T-helper 17 cell (primary cell): Measurements from ENCODE around the gene RTN4R. TPM values are rescaled to one million over a fixed set of nuclear protein-coding genes. Genes with fewer than 3 reads are reported as not detected.
A peak's percentile ranks its signal among the peaks of the same experiment; 100 is the strongest.

Source experiments
- ATAC-seq: fragments of 150-1000 bp; cut with Tn5 transposase; 2 replicates; pipeline ENCODE4 v1.10.0; 2021; ENCODE audit warnings: mild to moderate bottlenecking, moderate library complexity
- DNase-seq, 3 donors: peaks; one replicate each; pipeline versions ENCODE4 v3.0.0 to v3.0.0-alpha.2; 2020 to 2021
- H3K9me3 ChIP-seq: one replicate; pipeline ENCODE4 v1.7.0; 2013; ENCODE audit warnings: low read length, mild to moderate bottlenecking; ENCODE audit not compliant: control insufficient read depth, poor library complexity, severe bottlenecking
- H3K27ac Mint-ChIP-seq: one replicate; pipeline ENCODE4 v1.8.0; 2022; ENCODE audit warnings: mild to moderate bottlenecking, moderate library complexity, mixed read lengths
- H3K27me3 Mint-ChIP-seq: one replicate; pipeline ENCODE4 v1.8.0; 2022; ENCODE audit warnings: mixed read lengths
- H3K36me3 Mint-ChIP-seq: one replicate; pipeline ENCODE4 v1.8.0; 2022; ENCODE audit warnings: low read depth, mixed read lengths
- H3K4me1 Mint-ChIP-seq: one replicate; pipeline ENCODE4 v1.8.0; 2022; ENCODE audit warnings: mild to moderate bottlenecking, mixed read lengths
- H3K4me3 Mint-ChIP-seq: one replicate; pipeline ENCODE4 v1.8.0; 2022; ENCODE audit warnings: mild to moderate bottlenecking, moderate library complexity, mixed read lengths
- total RNA-seq, 4 donors: library from RNA in 2 of 4; stranded (reverse) in 2 of 4; gene quantifications; one replicate each; pipeline ENCODE4 v1.2.3 and lab custom pipeline; 2022 to 2026

RTN4R gene
- total RNA-seq, 2 donors from 2014 or later: 0.68 to 2.1 TPM

DNA sequence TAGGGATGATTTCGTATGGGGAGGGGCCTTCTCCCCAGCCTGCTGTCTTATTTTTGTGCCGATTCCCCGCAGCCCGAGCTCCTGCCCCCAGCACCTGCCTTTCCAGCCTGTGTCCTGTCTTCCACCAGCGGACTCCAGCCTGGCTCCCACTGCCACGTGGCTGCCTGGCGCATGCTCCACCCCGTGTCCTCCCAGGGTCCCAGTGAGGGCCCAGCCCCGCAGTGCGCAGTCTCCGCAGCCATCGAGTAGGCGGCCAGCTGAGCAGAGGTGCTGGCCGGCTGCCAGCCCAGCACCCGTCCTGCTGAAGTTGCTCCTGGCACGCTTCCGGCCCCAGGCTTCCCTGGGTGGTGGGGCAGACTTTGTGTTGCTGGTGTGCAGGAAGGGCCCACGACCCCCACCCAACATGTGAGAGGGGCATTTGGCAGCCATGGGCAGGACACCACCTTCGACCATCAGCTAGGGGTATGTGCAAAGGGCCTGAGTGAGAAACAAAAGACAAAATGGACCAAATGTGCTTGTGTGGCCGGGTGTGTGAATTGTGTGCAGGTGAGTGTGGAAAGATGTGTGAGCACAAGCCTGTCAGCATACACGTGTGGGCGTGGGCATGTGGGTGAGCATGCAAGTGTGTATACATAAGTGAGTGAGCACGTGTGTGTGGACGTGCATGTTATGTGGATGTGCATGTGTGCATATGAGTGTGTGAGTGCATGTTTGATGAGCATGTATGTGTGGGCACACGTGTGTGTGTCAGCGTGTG, 55.9 kb downstream of the RTN4R start:
- ATAC-seq (no peak), DNase-seq (no peak)
- H3K9me3 ChIP-seq: no peaks in the 10 kb centered on the region
- H3K4me1 Mint-ChIP-seq: peaks cover 13% of the 10 kb centered on the region
- no peak overlapping the region for H3K4me3 Mint-ChIP-seq
- no peaks in the 10 kb centered on the region for H3K36me3 Mint-ChIP-seq
- no peak overlapping the region for H3K27ac Mint-ChIP-seq
- H3K27me3 Mint-ChIP-seq: no peaks in the 10 kb centered on the region

DNA sequence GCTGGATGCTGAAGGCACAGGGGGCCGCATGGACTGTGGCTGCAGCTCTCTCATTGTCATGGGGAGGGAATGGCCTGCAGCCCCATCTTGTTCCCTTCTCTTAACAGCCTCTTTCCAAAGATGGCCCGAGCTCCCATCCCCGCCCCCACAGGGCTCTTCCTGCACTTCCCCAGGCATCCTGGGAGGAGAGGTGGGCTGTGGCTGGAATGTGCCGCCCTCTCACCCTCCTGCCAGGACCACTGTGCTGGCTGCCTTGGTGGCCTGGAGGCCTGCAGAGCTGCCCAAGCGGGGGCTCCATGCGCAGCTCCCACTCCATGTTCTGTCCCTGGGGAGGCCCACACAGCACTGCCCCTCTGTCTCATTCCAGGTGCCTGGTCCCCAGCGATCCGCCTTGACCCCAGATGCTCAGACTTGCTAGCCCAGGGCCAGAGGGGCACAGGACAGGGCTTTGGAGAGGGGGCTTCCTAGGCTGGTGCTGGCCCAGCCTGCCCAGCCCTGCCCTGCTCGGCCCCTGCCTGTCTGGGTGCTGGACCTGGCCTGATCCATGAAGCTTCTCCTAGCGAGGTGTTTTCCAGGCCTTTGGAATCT, 56.6 kb downstream of the RTN4R start:
- Mint-ChIP-seq H3K27ac (no peak overlapping the region), H3K36me3 (no peaks in the 10 kb centered on the region)

DNA sequence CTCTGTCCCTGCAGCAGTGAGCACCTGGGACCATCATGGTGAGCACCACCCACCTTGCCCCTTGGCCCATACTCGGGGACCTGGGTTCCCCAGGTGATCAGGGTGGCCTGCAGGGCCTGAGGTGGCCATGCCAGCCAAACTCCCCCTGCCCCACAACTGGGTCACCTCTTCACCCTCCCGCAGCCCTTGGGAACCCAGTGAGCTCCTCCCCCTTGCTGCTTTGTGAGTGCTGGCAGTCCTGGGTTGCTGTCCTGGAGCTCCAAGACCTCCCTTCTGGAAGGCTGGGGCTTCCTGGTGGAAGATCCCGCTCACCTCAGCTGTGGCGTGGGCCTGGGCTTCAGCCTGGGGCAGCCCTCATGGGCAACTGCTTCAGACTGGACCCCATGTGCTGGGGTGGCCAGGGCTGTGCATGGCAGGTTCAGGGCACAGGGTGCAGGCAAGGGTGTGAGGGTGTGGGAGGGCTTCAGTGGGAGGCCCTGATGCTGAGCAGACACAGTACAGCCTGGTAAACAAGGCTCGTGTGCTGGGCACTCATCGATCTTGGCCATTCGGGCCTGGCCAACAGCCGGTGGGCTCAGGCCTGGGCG, 57.6 kb downstream of the RTN4R start:
- Mint-ChIP-seq H3K4me1 (peaks cover 22% of the 10 kb centered on the region), H3K4me3 (no peak overlapping the region), H3K27ac (no peak overlapping the region), H3K36me3 (no peaks in the 10 kb centered on the region), H3K27me3 (no peaks in the 10 kb centered on the region)
- no peak for DNase-seq
- no peak for ATAC-seq
- no peaks in the 10 kb centered on the region for H3K9me3 ChIP-seq

More for the DNA sequence above, 56.6 kb downstream of the RTN4R start:
- no peaks in the 10 kb centered on the region for H3K9me3 ChIP-seq
- ATAC-seq: no peak
- Mint-ChIP-seq H3K4me1 (peaks cover 16% of the 10 kb centered on the region), H3K27me3 (no peaks in the 10 kb centered on the region), H3K4me3 (no peak overlapping the region)
- DNase-seq: no peak

DNA sequence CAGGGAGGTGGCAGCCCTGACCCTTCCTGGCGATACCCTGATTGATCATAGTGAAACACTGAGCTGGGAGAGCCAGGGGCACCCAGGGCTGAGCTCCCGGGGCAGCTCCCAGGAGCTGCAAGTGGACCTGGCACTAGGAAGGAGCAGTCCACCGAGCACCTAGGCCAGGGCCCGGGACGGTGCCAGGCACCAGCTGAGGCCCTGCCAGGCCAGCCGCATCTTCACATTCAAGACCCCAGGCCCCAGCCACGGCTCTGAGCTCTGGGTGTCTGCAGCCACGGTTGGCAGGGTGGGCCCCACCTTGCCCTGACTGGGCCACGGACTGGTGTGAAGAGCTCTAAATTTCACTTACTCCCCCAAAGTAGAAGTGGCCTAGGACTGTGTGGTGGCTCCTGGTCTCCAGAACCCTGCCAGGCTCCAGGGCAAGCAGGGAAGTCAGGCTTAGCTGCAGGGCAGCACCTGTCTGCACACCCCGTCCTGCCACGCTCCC, 58.3 kb downstream of the RTN4R start:
- no peak for DNase-seq
- H3K27me3 Mint-ChIP-seq: no peaks in the 10 kb centered on the region
- H3K36me3 Mint-ChIP-seq: no peaks in the 10 kb centered on the region
- H3K27ac Mint-ChIP-seq: no peak overlapping the region
- H3K4me1 Mint-ChIP-seq: peaks cover 24% of the 10 kb centered on the region
- no peaks in the 10 kb centered on the region for H3K9me3 ChIP-seq
- H3K4me3 Mint-ChIP-seq: no peak overlapping the region
- ATAC-seq: no peak

DNA sequence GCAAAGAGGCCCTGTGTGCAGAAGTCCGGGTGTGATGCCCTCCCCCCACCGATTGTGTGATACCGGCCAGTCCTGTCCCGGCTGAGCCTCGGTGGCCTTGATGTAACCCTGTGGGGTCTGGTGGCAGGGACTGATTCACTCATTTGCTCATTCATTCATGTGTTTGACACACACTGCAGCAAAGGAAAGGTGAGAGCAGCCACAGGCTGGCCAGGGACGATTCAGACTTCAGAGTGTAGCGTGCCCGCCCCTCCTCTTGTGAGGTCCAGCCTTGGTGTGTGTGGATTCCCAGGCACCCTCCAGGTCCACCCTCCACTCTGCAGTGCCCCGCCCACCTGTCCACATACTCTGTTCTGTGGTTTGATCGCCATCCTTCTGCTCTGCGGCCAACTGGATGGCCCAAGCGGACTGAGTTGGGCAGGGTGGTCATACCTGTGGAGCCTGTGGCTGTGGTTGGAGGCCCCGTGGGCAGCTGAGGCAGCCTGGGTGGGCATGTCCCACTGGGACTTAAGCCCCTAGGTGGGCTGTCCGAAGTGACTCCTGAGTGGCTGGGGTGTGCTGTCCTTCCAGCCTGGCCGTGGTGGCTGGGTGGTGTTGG, 59.3 kb downstream of the RTN4R start:
- ATAC-seq (no peak), DNase-seq (no peak)
- Mint-ChIP-seq H3K4me1 (peaks cover 24% of the 10 kb centered on the region), H3K36me3 (no peaks in the 10 kb centered on the region), H3K27ac (no peak overlapping the region), H3K27me3 (no peaks in the 10 kb centered on the region), H3K4me3 (peak overlapping the region; percentile 91)
- H3K9me3 ChIP-seq: no peaks in the 10 kb centered on the region

DNA sequence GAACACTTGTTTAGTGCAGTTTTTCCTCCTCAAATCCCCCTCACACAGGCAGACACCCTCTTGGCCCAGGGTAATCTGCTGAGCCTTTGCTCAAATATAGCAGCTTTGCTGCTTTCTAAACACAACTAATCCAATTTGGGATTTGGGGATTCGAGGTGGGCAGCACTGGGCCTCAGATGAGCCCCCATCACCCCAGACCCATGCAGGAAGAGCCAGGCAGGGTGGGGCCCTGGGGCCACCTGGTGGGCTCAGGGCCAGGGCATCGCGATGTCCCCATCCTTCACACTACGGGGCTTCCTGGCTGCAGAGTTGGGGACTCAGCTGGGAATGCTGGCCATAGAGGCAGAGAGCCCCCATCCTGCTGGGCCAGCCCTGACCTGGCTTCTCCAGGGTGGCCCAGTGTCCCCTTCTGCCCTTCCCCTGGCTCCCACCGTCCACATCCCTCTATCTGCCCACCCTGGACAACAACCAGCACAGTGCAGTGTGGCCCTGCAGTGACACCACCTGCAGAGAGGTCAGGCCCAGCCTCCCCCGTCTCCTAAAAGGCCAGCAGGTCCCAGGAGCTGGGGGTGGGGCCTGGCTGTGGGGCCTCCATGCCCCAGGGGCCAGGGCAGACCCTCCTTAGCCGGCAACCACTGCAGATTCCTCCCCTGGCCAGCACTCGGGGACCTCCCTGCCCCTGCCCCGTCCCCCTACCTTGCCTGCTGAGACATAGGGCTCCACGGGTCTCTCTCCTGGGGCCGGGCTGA, 60.7 kb downstream of the RTN4R start:
- H3K4me3 Mint-ChIP-seq: peak overlapping the region; percentile 91
- H3K36me3 Mint-ChIP-seq: no peaks in the 10 kb centered on the region
- H3K4me1 Mint-ChIP-seq: peaks cover 24% of the 10 kb centered on the region
- no peaks in the 10 kb centered on the region for H3K27me3 Mint-ChIP-seq
- ATAC-seq: no peak
- DNase-seq: no peak
- no peaks in the 10 kb centered on the region for H3K9me3 ChIP-seq
- H3K27ac Mint-ChIP-seq: peak overlapping the region; percentile 79

DNA sequence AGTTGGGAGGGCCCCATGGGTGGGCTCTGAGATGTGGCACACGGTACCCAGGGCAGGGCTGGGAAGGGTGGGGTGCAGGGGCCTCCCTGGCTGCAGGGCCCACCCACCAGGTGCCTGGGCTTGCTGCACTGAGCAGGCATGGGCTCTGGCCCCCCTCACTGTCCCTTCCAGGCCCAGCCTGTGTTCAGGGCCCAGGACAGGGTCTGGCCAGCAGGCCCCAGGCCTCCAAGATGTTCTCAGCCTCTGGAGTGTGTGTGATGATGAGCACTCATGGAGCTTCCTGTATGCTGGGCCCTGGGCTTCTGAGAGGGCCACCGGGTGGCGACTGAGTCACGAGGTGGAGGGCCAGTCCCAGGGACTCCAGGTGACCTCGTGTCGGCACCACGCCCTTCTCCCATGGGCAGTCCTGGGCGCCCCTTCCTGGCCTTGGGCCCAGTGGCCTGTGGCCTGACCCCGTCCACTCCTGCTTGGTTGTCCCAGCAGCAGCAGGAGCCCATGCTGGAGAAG, 61.4 kb downstream of the RTN4R start:
- Mint-ChIP-seq H3K27ac (peak overlapping the region; percentile 79), H3K4me1 (peaks cover 22% of the 10 kb centered on the region)
- DNase-seq: no peak

DNA sequence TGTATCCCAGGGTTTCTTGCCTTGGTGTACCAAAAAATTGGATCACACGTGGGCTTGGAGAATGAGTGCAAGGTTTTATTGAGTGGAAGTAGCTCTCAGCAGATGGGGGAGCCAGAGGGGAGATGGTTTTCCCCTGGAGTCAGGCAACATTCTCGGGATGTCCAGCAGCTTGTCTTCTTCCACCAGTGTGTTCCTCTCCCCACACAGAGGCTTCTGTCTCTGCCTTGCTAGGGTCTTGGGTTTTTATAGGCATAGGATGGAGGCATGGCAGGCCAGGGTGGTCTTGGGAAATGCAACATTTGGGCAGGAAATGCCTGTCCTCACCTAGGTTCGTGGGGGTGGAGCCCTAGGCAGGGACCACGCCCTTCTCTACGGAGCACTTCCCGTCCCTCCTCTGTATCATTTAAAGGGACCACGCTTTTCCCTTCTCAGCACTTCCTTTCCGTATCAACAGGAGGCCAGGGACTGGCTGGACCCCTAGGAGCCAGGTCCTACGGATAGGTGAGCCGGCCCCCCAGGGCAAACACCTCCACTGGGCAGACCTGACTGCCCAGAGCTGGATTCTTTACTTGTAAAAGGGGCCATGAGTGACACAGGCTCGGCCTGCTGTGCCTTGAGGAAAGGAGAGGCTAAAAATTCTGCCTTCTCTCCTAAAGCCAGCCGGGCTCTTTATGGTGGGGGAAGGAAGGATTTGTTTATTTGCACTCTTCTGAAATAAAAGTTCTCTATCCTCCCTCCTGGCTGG, 62.0 kb downstream of the RTN4R start:
- peak overlapping the region; percentile 91 for H3K4me3 Mint-ChIP-seq
- H3K27me3 Mint-ChIP-seq: no peaks in the 10 kb centered on the region
- H3K36me3 Mint-ChIP-seq: no peaks in the 10 kb centered on the region
- peak; percentile 94 for ATAC-seq
- H3K9me3 ChIP-seq: no peaks in the 10 kb centered on the region
- H3K27ac Mint-ChIP-seq: peak overlapping the region; percentile 79
- peak; percentile 28 to 33 (median 30) for DNase-seq
- H3K4me1 Mint-ChIP-seq: peaks cover 22% of the 10 kb centered on the region

More for the DNA sequence above, 61.4 kb downstream of the RTN4R start:
- no peaks in the 10 kb centered on the region for H3K9me3 ChIP-seq
- Mint-ChIP-seq H3K27me3 (no peaks in the 10 kb centered on the region), H3K4me3 (peak overlapping the region; percentile 91), H3K36me3 (no peaks in the 10 kb centered on the region)
- ATAC-seq: peak; percentile 21

DNA sequence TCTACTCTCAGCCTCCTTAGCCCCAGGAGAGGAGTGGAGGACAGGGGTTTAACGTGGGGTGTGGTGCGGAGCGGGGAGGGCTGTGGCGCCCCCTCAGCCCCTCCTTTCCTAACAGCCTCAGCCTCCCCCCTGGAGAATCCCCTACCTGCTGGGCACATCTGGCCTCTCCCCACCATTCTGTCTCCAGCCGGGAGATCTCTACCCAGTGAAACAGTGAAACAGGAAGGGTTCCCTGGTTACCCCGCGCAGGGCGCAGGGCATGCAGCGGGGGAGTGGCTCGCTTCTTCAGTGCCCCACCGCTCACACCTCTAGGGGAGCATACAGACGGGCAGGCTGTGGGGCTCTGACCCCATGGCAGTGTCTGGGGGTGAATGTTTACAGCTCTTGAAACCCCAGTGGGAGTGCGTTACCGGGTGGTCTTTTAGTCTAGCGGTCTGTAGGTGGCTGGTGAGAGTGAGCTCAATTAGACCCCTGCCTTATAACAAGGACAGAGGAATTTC, 62.6 kb downstream of the RTN4R start:
- no peak for DNase-seq
- peaks cover 22% of the 10 kb centered on the region for H3K4me1 Mint-ChIP-seq
- peak overlapping the region; percentile 91 for H3K4me3 Mint-ChIP-seq
- no peaks in the 10 kb centered on the region for H3K9me3 ChIP-seq
- peak overlapping the region; percentile 79 for H3K27ac Mint-ChIP-seq
- H3K27me3 Mint-ChIP-seq: no peaks in the 10 kb centered on the region
- H3K36me3 Mint-ChIP-seq: no peaks in the 10 kb centered on the region
- no peak for ATAC-seq

DNA sequence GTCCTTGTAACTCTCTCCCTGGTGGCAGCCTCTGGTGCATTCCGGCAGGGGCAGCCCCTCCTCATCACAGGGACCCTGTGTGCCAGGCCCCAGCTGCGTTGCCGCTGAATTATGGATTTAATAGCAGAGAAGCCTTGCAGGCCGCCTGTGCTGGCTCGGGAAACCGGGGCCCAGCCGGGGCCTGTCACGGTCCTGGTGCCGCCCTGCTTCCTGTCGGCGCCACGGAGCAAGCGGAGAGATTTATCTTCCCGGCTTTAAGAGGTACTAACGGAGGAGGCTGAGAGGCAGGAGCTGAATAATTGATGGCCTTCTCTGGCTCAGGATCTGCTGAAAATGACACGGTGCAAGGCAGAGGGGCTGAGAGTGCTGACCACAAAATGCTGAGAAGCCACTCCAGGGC, 63.3 kb downstream of the RTN4R start:
- Mint-ChIP-seq H3K27me3 (no peaks in the 10 kb centered on the region), H3K4me3 (no peak overlapping the region), H3K4me1 (peaks cover 22% of the 10 kb centered on the region), H3K36me3 (no peaks in the 10 kb centered on the region), H3K27ac (no peak overlapping the region)
- ATAC-seq (no peak), DNase-seq (no peak)
- H3K9me3 ChIP-seq: no peaks in the 10 kb centered on the region

DNA sequence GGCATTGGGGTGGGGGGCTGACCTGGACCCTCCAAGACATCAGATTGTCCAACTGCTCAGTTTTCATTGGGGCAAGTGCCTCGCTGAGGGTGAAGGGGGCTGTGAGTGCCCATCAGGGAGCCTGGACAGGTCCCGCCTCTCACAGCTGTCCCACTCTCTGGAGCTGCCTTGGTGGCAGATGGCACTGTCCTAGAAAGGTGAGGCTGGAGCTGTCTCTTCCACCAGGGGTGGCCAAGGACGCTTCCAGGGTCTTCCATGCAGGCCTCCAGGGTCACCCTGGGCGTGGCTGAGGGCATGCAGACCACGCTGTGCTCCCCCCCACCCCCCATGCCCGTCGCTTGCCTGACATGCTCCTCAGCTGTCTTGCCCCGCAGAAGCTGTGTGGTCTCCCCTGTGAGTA, 63.8 kb downstream of the RTN4R start:
- Mint-ChIP-seq H3K27ac (no peak overlapping the region), H3K4me3 (no peak overlapping the region), H3K36me3 (no peaks in the 10 kb centered on the region), H3K27me3 (no peaks in the 10 kb centered on the region), H3K4me1 (peaks cover 22% of the 10 kb centered on the region)
- no peak for ATAC-seq
- no peak for DNase-seq
- no peaks in the 10 kb centered on the region for H3K9me3 ChIP-seq

DNA sequence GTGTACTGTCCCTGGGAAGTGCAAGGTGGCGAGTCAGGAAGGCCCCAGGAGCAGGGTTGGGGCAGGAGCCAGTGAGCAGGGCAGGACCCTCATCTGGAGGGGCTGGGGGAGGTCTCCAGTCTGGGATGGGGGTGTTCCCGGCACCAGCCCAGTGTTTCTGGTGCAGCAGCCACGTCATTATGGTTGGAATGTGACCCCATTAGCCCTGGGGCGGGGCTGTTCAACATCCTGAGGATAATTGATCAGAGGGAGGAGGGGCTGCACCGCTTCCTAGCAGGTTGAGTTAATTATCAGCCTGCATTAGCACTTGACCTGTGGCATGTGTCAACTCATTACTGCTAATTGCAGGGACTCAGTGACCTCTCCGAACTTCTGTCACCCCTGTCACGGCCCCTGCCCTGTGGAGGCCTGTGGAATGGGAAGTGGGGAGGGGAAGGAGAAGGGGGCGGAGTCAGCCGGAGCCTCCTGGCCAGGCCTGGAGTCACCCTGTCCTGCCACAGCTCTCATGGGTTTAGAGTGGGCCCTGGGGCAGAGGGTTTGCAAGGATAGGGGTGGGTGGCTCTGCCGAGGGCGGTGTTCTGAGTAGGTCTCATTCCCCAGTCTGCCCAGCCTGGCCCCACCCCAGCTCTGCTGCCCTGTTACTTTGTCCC, 64.4 kb downstream of the RTN4R start:
- peaks cover 19% of the 10 kb centered on the region for H3K4me1 Mint-ChIP-seq
- no peak for ATAC-seq
- H3K36me3 Mint-ChIP-seq: no peaks in the 10 kb centered on the region
- no peak overlapping the region for H3K27ac Mint-ChIP-seq
- no peaks in the 10 kb centered on the region for H3K9me3 ChIP-seq
- DNase-seq: no peak
- no peak overlapping the region for H3K4me3 Mint-ChIP-seq
- peaks cover under 1% of the 10 kb centered on the region for H3K27me3 Mint-ChIP-seq
